Measurements from ENCODE around the gene AKT3. TPM values are rescaled to one million over a fixed set of nuclear protein-coding genes. Genes with fewer than 3 reads are reported as not detected.

AKT3 gene
- total RNA-seq, 2 experiments from 2014 or later, result 80.4 to 88.5 TPM

DNA sequence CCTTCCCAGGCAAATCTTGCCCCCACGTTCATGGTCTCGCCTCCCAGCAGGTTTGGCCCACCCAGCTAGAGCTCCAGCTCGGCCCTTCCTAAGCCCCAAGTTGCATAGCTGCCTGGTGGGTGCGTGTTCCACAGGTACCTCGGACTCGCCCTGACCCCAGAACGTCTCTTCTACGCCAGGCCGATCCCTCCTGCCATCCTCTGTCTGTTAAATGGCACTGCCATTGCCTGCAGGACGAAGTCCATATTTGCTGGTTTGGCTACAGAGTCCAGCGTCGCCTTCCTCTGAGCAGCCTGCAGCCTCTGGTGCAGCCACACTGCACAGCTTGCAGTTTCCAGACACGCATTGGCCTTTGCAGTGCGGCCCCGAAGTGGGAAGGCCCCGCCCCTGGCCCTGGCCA is 366.1 kb downstream of the AKT3 start:
- intact Hi-C loops (cut with DNase I, micrococcal nuclease), result no loop called here
- CTCF ChIA-PET, result no interaction called here

DNA sequence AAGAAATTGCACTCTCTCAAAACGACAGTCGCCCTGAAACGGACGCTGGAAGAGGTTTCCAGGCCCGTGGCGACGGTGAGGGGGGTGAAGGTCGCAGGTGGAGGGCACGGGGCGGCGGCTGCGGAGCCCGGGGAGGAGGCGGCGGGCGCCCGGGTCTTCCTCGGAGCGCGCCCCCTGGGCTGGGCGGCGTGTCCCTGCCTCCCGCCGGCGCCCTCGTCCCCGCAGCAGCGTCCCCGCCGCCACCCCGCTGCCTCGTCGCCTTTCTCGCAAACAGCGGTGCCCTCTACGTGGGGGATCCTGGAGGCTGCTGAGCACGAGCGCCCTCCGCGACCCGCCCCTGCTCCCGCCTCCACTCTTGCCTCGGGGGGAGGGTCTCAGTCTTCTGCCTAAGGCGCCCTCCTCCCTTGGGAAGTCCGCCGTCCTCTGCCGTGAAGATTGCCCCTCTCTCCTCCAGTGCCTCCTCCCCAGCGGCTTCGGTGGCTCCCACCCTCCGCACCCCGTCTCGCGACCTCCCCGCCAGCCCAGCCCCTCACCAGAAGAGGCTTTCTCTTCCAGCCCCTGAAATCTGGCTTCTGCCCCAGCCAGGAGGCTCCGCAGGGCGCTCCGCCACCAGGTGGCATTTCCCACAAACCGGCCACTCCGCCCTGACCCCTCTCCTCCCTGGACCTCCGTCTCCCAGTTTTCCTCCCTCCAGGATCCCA is 366.8 kb downstream of the AKT3 start:
- peaks cover 16% of the 10 kb centered on the region for H3K4me1 ChIP-seq (ENCODE audit: insufficient read depth, low read length)
- H3K4me3 Mint-ChIP-seq, result peak overlapping the region; percentile 74
- no peaks in the 10 kb centered on the region for H3K27me3 Mint-ChIP-seq
- H3K9me3 ChIP-seq (ENCODE audit: control insufficient read depth in 1 of 2, insufficient read depth in 1 of 2, low read length in 2 of 2), result no peaks in the 10 kb centered on the region
- no peak overlapping the region for H3K27ac ChIP-seq (ENCODE audit: low read depth in 1 of 2, low read length in 2 of 2)
- peak overlapping the region; percentile 50 for H3K4me3 ChIP-seq (ENCODE audit: low read length)
- H3K36me3 ChIP-seq (ENCODE audit: insufficient read depth, low read length), result no peaks in the 10 kb centered on the region
- peaks cover 22% of the 10 kb centered on the region for H3K4me1 Mint-ChIP-seq (ENCODE audit: low read depth)
- ChIA-PET CTCF (no interaction called here), POLR2A (no interaction called here)
- no peaks in the 10 kb centered on the region for H3K27me3 ChIP-seq (ENCODE audit: control insufficient read depth in 1 of 2, insufficient read depth in 2 of 2, low read length in 2 of 2)
- peak; percentile 49 for ATAC-seq (ENCODE audit: poor library complexity)
- H3K27ac Mint-ChIP-seq, result no peak overlapping the region
- intact Hi-C loops (cut with DNase I, micrococcal nuclease), result no loop called here
- DNase-seq, result peak in 3 of 14 experiments; percentile 23 to 33 (median 23)
- H3K9me3 Mint-ChIP-seq, result no peaks in the 10 kb centered on the region
- H3K36me3 Mint-ChIP-seq (ENCODE audit: low read depth), result no peaks in the 10 kb centered on the region
- TF ChIP-seq, protein P1, sequence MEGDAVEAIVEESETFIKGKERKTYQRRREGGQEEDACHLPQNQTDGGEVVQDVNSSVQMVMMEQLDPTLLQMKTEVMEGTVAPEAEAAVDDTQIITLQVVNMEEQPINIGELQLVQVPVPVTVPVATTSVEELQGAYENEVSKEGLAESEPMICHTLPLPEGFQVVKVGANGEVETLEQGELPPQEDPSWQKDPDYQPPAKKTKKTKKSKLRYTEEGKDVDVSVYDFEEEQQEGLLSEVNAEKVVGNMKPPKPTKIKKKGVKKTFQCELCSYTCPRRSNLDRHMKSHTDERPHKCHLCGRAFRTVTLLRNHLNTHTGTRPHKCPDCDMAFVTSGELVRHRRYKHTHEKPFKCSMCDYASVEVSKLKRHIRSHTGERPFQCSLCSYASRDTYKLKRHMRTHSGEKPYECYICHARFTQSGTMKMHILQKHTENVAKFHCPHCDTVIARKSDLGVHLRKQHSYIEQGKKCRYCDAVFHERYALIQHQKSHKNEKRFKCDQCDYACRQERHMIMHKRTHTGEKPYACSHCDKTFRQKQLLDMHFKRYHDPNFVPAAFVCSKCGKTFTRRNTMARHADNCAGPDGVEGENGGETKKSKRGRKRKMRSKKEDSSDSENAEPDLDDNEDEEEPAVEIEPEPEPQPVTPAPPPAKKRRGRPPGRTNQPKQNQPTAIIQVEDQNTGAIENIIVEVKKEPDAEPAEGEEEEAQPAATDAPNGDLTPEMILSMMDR (IDR thresholded peaks at IDR 0.05), result no peak

More for the DNA sequence above, 366.1 kb downstream of the AKT3 start:
- H3K27me3 Mint-ChIP-seq, result no peaks in the 10 kb centered on the region
- ATAC-seq (ENCODE audit: poor library complexity), result no peak
- H3K36me3 ChIP-seq (ENCODE audit: insufficient read depth, low read length), result peaks cover 2% of the 10 kb centered on the region
- POLR2A ChIA-PET, result no interaction called here
- no peaks in the 10 kb centered on the region for H3K9me3 Mint-ChIP-seq
- H3K4me1 ChIP-seq (ENCODE audit: insufficient read depth, low read length), result peaks cover 16% of the 10 kb centered on the region
- peak overlapping the region; percentile 56 for H3K4me3 Mint-ChIP-seq
- H3K4me1 Mint-ChIP-seq (ENCODE audit: low read depth), result peaks cover 22% of the 10 kb centered on the region
- H3K27ac Mint-ChIP-seq, result no peak overlapping the region
- H3K27me3 ChIP-seq (ENCODE audit: control insufficient read depth in 1 of 2, insufficient read depth in 2 of 2, low read length in 2 of 2), result no peaks in the 10 kb centered on the region
- DNase-seq, result no peak
- no peak overlapping the region for H3K27ac ChIP-seq (ENCODE audit: low read depth in 1 of 2, low read length in 2 of 2)
- H3K36me3 Mint-ChIP-seq (ENCODE audit: low read depth), result no peaks in the 10 kb centered on the region
- no peaks in the 10 kb centered on the region for H3K9me3 ChIP-seq (ENCODE audit: control insufficient read depth in 1 of 2, insufficient read depth in 1 of 2, low read length in 2 of 2)
- H3K4me3 ChIP-seq (ENCODE audit: low read length), result no peak overlapping the region
- TF ChIP-seq, protein P1 (IDR thresholded peaks at IDR 0.05), result no peak

DNA sequence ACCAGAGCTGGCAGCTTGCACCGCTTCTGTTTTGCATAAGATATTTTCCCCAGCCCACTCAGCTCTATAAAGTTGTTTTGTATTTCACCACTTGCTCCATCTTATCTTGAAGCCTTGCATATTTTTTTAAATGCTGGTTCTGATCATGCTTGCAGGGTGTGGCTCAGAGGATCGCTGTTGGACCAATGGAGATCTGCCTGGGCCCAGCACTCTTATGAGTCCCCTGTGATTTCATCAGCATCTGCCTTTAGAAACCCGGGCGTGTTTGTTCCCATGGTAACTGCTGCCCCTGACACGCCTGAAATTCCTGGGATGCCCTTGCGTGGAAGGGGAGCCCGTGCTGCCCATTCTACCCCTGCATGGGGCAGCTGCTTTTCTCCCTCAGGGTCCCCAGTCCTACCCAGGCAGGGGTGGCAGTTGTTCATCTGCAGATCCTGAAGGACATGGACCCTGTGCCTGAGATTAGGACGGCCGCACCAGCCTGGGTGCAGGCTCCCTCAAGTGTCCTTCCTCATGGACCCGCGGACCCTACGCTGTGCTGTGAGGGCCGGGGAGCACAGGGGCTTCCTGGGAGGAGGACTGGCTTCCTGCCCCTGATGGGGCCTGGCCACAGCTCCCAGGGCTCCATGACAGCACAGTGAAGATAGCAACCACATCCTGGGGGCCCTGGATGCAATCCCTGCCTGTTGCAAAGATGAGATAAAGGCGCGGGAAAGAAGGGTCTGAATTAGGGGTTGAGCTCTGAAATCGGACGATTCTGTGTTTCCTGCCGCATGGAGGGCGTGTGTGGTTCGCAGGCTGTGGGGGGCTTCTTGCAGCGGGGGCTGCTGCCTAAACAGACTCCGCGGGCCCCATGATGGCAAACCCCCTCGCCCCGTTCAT is 367.7 kb downstream of the AKT3 start:
- Mint-ChIP-seq H3K4me3 (peak overlapping the region; percentile 74), H3K36me3 (ENCODE audit: low read depth) (no peaks in the 10 kb centered on the region), H3K9me3 (no peaks in the 10 kb centered on the region), H3K27ac (no peak overlapping the region), H3K4me1 (ENCODE audit: low read depth) (peaks cover 22% of the 10 kb centered on the region), H3K27me3 (no peaks in the 10 kb centered on the region)
- Histone ChIP-seq H3K27ac (ENCODE audit: low read depth in 1 of 2, low read length in 2 of 2) (no peak overlapping the region), H3K36me3 (ENCODE audit: insufficient read depth, low read length) (no peaks in the 10 kb centered on the region), H3K4me3 (ENCODE audit: low read length) (peak overlapping the region; percentile 50), H3K9me3 (ENCODE audit: control insufficient read depth in 1 of 2, insufficient read depth in 1 of 2, low read length in 2 of 2) (no peaks in the 10 kb centered on the region), H3K27me3 (ENCODE audit: control insufficient read depth in 1 of 2, insufficient read depth in 2 of 2, low read length in 2 of 2) (no peaks in the 10 kb centered on the region), H3K4me1 (ENCODE audit: insufficient read depth, low read length) (peaks cover 16% of the 10 kb centered on the region)
- ATAC-seq (ENCODE audit: poor library complexity) (no peak), DNase-seq (no peak)
- TF ChIP-seq, protein P1 (IDR thresholded peaks at IDR 0.05), result no peak
- intact Hi-C loops (cut with DNase I, micrococcal nuclease), result no loop called here
- ChIA-PET CTCF (no interaction called here), POLR2A (interaction anchor here (0.6 to 0.8 kb wide), 2 partner anchors 94 to 253 kb away, joined by 3 to 4 read pairs; no protein-coding TSS in a partner anchor)
